ENCODE results near the gene WNK1.

Gene WNK1

DNA sequence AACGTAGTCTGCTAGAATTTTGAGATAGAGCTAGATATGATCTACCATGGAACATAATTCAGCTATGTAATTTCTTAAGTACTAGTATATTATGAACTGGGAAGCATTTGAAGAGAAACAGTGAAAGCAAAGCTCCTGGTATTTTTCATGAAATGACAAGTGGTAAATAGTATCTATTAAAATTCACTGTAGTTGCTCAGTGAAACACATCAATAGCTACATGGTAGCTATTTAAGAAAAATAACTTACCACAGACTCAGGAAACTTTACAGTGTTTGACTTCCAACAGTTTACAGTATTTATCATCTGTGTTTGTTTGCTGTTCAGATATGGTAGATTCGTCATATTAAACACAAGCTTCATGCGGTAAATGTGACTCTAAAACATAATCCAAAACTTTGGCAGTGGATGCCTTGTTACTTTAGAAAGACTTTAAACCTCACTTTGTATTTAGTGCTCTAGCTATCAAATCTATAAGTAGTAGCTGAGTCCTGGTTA, 25.2 kb downstream of the WNK1 start:
- Histone ChIP-seq H3K9ac (no peak overlapping the region), H3K9me3 (ENCODE audit: control insufficient read depth, low read length) (no peaks in the 10 kb centered on the region), H2AFZ (no peak overlapping the region), H3K79me2 (peaks cover 52% of the 10 kb centered on the region), H3K4me2 (ENCODE audit: low read length) (no peak overlapping the region), H3K36me3 (ENCODE audit: control insufficient read depth, insufficient read depth, low read length) (no peaks in the 10 kb centered on the region), H3K4me1 (peaks cover 17% of the 10 kb centered on the region), H3K27ac (no peak overlapping the region), H3K27me3 (ENCODE audit: control insufficient read depth, insufficient read depth, low read length) (no peaks in the 10 kb centered on the region), H3K4me3 (ENCODE audit: low read depth, low read length) (no peak overlapping the region)
- TF ChIP-seq, protein P1, sequence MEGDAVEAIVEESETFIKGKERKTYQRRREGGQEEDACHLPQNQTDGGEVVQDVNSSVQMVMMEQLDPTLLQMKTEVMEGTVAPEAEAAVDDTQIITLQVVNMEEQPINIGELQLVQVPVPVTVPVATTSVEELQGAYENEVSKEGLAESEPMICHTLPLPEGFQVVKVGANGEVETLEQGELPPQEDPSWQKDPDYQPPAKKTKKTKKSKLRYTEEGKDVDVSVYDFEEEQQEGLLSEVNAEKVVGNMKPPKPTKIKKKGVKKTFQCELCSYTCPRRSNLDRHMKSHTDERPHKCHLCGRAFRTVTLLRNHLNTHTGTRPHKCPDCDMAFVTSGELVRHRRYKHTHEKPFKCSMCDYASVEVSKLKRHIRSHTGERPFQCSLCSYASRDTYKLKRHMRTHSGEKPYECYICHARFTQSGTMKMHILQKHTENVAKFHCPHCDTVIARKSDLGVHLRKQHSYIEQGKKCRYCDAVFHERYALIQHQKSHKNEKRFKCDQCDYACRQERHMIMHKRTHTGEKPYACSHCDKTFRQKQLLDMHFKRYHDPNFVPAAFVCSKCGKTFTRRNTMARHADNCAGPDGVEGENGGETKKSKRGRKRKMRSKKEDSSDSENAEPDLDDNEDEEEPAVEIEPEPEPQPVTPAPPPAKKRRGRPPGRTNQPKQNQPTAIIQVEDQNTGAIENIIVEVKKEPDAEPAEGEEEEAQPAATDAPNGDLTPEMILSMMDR (IDR thresholded peaks at IDR 0.05): no peak

DNA sequence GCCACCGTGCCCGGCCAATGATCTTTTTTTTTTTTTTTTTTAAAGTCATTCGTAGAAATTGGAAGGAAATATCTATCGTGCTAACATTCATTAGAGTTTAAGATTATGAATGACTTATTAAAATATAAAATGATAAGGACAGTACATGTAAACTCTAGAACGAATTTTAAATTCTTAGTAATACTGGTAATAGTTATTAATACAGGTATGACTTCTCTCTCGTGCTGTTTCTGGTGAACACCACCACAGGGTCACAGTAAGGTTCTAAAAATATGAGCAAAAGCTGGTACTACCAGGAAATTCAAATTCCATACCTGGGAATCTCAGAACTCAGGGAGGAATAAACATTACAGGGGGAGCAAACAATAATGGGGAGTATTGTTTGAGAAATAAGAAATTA, 26.2 kb downstream of the WNK1 start:
- Histone ChIP-seq H2AFZ (no peak overlapping the region), H3K4me2 (ENCODE audit: low read length) (no peak overlapping the region), H3K27ac (no peak overlapping the region), H3K9ac (no peak overlapping the region), H3K36me3 (ENCODE audit: control insufficient read depth, insufficient read depth, low read length) (no peaks in the 10 kb centered on the region), H3K4me1 (peaks cover 17% of the 10 kb centered on the region), H3K4me3 (ENCODE audit: low read depth, low read length) (no peak overlapping the region), H3K79me2 (peaks cover 55% of the 10 kb centered on the region), H3K9me3 (ENCODE audit: control insufficient read depth, low read length) (no peaks in the 10 kb centered on the region), H3K27me3 (ENCODE audit: control insufficient read depth, insufficient read depth, low read length) (no peaks in the 10 kb centered on the region)
- TF ChIP-seq, protein P1 (IDR thresholded peaks at IDR 0.05): no peak

DNA sequence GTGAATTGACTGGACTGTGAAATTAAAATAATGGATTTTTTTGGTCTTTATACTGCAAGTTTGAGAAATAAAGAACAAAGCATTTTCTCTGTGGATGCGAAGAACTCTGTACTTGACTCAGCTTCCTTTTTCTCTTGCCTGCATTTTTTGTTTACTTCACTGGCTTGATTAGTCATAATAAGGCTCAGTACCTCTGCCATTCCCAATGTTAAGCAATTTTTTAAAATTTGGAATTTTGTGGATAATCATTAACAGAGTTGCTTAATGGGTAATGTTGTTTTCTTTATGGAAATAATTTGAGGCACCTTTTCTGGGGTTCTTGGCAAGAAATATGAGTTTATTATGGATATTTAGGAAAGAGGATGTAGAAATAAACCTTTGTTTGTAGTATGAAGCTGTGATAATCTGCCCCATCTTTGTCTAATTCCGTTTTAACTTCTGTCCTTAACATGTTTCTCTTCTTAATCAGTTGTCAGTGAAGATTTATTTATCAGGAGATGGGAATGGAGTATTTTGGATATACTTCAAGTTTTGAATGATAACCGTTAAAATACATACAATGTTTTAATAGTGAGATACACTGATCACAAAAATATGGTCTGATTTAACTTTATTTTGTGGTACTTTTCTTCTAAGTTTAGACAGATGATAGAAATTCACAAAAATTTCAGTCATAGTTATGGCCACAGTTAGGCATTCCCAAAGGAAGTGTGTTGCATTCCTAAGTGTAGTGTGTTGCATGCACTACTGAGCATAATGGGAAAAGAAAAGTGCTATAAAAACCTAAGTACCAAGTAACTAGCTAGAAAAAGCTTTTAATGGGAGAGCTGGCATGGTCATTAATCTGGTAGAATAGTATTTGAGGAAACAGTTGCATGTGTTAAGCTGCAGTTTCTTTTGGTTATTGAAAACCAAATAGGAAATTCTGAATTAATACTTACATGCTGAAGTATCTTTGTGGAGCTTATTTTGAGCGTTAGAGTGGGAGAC, 27.7 kb downstream of the WNK1 start:
- peaks cover 8% of the 10 kb centered on the region for H3K4me1 ChIP-seq
- peaks cover 56% of the 10 kb centered on the region for H3K79me2 ChIP-seq
- TF ChIP-seq, protein P1 (IDR thresholded peaks at IDR 0.05): no peak
- H2AFZ ChIP-seq: no peak overlapping the region
- no peak overlapping the region for H3K27ac ChIP-seq
- H3K4me2 ChIP-seq (ENCODE audit: low read length): no peak overlapping the region
- no peak overlapping the region for H3K4me3 ChIP-seq (ENCODE audit: low read depth, low read length)
- H3K9ac ChIP-seq: no peak overlapping the region
- H3K27me3 ChIP-seq (ENCODE audit: control insufficient read depth, insufficient read depth, low read length): no peaks in the 10 kb centered on the region
- no peaks in the 10 kb centered on the region for H3K9me3 ChIP-seq (ENCODE audit: control insufficient read depth, low read length)
- H3K36me3 ChIP-seq (ENCODE audit: control insufficient read depth, insufficient read depth, low read length): no peaks in the 10 kb centered on the region

DNA sequence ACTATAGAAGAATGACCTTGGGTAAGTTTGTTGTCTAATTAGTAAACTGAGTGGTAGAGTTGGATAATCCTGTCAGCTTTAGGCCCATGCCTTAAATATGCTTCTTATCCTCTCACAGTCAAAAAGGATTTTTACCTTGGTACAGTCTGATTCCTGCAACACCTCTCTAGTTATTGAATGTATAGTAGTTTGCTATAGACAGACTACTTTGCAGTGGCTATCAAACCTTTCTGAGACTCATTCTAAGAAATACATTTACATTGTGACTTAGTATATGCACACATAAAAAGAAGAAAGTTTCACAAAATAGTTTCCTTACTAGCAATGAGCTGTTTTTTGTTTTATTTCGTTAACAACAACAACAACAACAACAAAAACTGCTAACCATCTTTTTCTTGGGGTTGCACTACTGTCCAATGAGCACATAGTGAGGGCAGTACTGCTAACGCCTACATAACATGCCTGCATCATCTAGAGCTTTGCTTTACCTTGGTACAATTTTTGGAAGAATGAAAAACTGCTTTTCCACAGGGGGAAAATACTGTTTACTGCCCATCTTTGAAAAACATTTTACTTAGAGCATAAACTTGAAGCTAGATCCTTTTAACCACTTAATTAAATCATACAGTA, 28.5 kb downstream of the WNK1 start:
- H3K79me2 ChIP-seq: peaks cover 52% of the 10 kb centered on the region
- TF ChIP-seq, protein P1 (IDR thresholded peaks at IDR 0.05): no peak
- H3K9me3 ChIP-seq (ENCODE audit: control insufficient read depth, low read length): no peaks in the 10 kb centered on the region
- H2AFZ ChIP-seq: no peak overlapping the region
- H3K36me3 ChIP-seq (ENCODE audit: control insufficient read depth, insufficient read depth, low read length): no peaks in the 10 kb centered on the region
- H3K9ac ChIP-seq: no peak overlapping the region
- no peaks in the 10 kb centered on the region for H3K27me3 ChIP-seq (ENCODE audit: control insufficient read depth, insufficient read depth, low read length)
- H3K4me2 ChIP-seq (ENCODE audit: low read length): no peak overlapping the region
- peaks cover 8% of the 10 kb centered on the region for H3K4me1 ChIP-seq
- H3K4me3 ChIP-seq (ENCODE audit: low read depth, low read length): no peak overlapping the region
- H3K27ac ChIP-seq: no peak overlapping the region

Data from parathyroid adenoma (tissue), 2 donors.